Neural progenitor cell (in vitro differentiated cells): ENCODE data around the gene RAB13.

Experiments used
- EZH2 ChIP-seq: fragments of 200-600 bp; sonication (generic); IDR thresholded peaks from 2 replicates; pipeline ENCODE4 v1.6.1; 2017; ENCODE audit warnings: antibody characterized with exemption, mild to moderate bottlenecking, moderate library complexity
- TF ChIP-seq, protein P1 (sequence below): fragments of 200-600 bp; sonication (generic); IDR thresholded peaks from 2 replicates; pipeline ENCODE4 v1.5.1; 2017; ENCODE audit warnings: antibody characterized with exemption, mild to moderate bottlenecking

DNA sequence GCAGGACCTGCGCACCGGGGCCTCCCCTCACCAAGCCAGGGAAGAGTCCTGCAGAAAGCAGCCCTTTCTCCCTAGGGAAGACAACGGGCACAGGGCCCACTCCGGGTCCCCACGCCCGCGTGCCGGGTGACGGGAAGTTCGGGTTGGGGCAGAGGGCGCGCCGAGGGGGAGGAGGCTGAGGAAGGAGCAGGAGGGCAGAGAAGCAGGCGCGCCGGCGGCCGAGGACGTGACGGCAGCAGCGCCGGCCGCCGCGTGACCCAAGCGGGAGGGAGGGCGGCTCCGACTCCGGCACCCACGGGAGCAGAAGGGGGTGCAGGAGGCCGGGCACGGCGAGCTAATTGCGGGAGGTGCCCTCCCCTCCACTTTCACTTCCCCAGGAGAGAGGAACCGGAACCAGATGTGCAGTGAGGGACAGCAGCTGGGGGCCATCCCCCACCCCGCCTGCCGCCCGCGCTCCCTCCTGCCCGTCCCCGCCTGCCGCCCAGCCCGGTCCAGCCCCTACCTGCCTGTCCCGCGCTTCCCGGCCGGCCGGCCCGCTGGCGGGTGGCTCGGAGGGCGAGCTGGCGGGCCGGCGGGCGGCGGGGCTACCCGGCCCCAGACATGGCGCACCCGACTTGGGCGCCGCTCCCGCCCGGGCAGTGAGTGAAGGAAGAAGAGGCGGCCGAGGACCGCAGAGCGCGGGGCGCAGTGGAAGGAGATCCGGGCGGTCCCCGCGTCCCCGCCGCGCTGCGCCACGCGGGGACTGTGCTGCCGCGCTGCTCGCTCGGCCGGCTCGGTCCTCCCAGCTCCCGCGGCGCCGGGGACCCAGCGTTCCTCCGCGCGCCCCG, 40.1 kb downstream of the RAB13 start:
- TF ChIP-seq, protein P1, sequence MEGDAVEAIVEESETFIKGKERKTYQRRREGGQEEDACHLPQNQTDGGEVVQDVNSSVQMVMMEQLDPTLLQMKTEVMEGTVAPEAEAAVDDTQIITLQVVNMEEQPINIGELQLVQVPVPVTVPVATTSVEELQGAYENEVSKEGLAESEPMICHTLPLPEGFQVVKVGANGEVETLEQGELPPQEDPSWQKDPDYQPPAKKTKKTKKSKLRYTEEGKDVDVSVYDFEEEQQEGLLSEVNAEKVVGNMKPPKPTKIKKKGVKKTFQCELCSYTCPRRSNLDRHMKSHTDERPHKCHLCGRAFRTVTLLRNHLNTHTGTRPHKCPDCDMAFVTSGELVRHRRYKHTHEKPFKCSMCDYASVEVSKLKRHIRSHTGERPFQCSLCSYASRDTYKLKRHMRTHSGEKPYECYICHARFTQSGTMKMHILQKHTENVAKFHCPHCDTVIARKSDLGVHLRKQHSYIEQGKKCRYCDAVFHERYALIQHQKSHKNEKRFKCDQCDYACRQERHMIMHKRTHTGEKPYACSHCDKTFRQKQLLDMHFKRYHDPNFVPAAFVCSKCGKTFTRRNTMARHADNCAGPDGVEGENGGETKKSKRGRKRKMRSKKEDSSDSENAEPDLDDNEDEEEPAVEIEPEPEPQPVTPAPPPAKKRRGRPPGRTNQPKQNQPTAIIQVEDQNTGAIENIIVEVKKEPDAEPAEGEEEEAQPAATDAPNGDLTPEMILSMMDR, result no peak
- TF ChIP-seq EZH2, result no peak
